Umbilical cord (tissue), 2 donors: ENCODE results near the gene MGST1. TPM values are rescaled to one million over a fixed set of nuclear protein-coding genes. Genes with fewer than 3 reads are reported as not detected.
A peak's percentile ranks its signal among the peaks of the same experiment; 100 is the strongest.
"Not testable (repeated sequence)": the region's sequence is repeated elsewhere in the genome, so short reads cannot be mapped to it uniquely, and the experiment has no call there.

Source experiments
- DNase-seq: peaks from one replicate; pipeline ENCODE4 v3.0.0-alpha.2; 2015; ENCODE audit warnings: low spot score
- total RNA-seq: library from RNA; depleted of rRNA; stranded (reverse); fragments of >200 nt; gene quantifications from one replicate; pipeline ENCODE4 v1.2.3, GENCODE V29; 2014; ENCODE audit warnings: low replicate concordance; ENCODE audit not compliant: insufficient read depth

The MGST1 gene
- total RNA-seq, 1 donor from 2014 or later = 9.6 TPM

DNA sequence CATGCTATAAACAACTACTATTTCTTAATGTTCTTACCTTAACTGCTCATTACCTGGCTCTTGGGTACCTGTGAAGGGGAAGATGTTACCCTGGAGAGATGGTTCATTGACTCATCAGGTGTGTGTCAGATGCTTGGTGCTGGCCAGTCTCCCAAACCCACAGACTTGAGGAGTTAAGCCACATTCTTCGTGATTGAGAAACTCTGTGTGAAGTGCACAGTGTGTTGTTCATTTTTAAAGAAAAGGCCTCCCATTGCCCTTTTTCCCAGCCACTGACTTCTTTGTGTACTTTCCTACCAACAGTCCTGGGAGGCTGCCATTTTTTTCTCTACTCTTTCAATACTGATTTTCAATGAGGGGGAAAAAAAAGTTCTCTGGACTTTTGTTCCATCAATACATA is 3.2 kb downstream of the MGST1 start:
- DNase-seq = peak; percentile 24

DNA sequence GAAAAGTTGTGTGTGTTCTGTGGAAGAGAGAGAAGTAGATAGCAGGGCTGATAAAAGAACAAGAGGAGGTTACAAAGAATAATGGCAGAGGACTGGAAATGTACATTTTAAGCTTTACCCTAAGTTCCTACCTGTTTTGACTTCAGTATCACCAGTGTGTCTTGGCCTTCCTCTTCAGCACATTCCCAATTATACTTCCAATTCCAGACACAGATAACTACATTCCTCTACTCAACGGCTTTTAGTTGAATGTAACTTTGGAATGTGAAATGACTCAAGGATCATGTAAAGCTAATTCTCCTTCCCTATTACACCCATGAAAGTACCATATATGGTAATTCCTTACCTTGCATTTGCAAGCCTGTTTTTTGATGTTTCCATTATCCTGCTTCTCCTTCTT is 5.0 kb downstream of the MGST1 start:
- peak; percentile 34 for DNase-seq

DNA sequence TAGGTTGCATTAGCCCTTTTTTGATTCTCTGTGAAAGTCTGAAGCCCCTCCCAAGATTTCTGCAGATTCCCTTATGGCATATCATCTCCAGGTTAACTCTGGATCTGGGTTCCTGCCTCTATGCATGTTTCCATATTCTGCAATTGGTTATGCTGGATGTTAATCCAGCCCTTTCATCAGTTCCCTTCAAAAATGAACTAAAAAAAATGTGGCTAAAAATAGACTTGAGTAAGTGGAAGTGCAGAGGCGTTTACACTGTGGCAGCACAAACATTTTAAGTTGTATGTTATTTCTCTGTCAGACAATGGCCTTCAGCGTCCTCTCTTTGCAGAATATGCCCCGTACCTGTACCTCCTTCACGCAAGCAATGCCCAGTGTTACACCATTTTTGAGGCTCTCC is 11.4 kb downstream of the MGST1 start:
- no peak for DNase-seq

DNA sequence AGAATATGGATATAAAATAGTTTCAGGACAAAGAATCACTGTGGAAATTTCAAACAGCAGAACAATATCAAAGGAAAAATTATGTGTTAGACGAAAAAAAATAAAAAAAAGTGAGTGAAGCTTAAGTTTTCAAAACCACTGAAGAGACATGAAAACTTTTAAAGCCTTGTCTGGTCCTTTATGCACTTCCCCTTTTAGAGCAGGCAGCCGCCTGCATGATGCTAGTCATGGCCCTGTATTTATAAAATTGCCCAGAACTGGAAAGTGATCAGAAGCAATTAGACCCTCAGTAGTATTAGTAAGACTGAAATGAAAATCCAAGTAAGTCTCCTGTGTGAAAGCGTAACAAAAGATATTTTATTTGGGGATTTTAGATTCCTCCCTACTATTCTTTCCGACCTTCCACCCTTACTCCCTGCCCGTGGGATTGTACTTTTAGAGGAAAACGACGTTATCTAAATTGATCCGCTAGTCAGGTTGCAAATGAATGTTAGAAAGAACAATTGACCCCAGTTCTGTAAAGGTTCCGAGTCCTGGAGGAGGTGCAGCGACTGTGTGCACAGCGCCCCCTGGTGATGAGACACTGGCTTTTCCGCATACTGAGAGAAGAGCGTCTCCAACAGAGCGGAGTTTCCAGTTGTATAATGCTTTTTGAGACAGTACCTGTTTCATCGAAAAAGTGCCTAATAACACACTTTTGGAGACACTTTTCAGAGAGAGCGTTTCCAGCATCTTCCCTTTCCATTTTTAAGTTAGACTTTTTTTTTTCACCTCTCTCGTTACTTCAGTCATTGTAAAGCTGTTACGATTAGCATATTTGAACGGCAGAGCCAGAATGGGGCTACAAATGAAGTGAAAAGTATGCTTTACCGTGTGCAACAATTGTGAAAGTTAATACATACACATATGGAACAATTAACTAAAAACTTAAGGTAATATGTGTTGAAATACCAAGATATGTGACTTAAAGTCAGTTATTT is 12.4 kb downstream of the MGST1 start:
- no peak for DNase-seq

DNA sequence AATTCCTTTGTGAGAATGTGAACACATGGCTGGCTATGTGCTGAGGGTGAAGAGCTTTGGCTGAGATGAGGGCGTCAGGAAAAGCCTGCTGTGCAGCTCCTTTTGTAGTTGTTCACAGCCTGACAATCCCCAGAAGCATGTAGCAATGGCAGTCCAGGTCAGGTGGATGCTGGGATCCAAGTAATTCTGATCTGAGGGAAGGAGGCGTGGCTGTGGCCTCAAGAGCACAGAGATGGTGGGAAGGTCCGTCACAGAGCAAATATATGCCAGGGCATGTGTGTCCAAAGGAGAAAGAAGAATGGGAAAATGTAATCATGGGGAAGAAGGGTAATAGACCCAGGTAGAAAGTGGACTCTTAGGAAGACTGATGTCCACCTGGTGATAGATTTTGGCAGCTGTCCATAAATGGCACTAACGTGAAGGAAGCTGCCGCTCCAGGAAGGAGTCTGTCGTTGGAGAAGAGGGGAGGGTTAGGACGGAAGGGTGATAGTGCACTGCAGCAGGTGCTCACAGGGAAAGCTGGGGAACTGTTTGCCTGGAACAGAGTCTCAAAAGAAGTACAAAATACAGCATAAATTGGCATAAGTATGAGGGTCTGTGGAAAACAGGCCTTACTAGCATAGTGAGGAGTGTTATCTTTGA is 13.8 kb downstream of the MGST1 start:
- no peak for DNase-seq

DNA sequence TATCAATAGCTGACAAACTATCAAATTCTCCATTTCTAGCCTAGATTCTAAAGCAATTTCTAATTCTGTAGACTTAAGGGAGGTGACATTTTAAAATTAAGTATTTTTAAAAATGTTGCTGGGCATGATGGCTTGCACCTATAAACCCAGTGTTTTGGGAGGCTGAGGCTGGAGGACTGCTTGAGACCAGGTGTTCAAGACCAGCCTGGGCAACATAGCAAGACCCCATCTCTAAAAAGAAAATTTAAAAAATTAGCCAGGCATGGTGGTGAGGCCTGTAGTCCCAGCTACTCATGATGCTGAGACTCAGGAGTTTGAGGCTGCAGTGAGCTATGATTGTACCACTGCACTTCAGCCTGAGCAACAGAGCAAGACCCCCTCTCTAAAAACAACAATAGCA is 15.1 kb downstream of the MGST1 start:
- DNase-seq = no peak

DNA sequence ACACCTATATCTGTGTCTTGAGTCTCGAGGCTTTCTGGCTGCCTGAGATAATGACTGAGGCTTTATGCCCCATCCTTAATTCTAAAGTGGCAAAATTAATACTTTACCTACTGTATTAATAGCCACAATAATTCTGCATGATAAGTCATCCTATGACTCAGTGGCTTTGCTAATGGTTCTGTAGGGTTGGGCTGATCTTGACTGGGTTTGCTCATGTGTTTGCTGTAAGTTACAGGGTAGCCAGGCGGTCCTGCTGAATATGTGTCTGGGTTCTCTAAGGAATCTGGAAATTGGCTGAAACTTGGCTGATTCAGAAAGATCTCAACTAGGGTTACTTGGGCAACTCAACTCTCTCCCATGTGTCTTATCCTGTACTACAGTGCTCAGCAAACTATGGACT is 21.7 kb downstream of the MGST1 start:
- no peak for DNase-seq

DNA sequence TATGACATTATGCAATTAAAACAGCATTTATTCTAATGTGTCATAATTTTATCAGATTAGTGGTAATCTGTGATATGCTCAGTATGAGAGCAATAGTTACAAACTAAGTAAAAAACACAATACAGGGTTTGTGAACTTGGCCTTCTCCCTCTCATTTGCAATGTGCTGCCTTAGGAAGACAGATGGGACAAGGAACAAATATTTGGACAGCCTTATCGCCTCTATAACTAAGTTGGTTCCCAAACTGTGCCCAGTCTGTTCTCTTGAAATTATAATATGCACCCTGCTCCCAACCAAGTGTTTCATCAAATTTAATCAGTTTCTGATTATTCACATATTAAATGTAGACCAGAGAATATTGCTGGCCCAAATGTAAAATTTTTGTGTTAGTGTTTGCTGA is 22.7 kb downstream of the MGST1 start:
- no peak for DNase-seq

DNA sequence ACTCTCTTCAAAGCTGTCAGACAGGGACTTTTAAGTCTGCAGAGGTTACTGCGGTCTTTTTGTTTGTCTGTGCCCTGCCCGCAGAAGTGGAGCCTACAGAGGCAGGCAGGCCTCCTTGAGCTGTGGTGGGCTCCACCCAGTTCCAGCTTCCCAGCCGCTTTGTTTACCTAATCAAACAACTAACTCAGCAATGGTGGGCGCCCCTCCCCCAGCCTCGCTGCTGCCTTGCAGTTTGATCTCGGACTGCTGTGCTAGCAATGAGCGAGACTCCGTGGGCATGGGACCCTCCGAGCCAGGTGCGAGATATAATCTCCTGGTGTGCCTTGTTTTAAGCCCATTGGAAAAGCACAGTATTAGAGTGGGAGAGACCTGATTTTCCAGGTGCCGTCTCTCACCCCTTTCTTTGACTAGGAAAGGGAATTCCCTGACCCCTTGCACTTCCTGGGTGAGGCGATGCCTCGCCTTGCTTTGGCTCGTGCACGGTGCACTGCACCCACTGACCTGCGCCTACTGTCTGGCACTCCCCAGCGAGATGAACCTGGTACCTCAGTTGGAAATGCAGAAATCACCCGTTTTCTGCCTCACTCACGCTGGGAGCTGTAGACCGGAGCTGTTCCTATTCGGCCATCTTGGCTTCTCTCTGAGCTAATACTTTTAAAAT is 35.3 kb downstream of the MGST1 start:
- not testable (repeated sequence) for DNase-seq

DNA sequence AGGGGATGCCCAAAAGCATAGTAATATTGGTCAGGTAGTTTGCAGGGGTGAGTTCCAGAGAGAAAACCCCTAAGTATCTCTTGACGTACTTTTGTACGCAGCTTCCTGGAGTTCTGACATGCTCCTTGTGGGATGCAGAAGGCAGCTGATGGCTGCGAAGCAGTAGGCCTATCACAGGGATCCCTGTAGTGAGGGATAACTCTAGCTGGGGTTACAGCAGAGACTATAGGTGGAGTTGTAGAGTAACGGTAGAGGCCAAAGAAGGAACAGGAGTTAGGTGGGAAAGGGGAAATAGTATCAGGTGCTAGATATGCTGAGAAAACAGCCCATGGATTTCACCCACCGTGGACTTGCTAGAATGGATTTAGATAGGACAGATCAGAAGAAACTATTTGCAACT is 37.3 kb downstream of the MGST1 start:
- DNase-seq = no peak

DNA sequence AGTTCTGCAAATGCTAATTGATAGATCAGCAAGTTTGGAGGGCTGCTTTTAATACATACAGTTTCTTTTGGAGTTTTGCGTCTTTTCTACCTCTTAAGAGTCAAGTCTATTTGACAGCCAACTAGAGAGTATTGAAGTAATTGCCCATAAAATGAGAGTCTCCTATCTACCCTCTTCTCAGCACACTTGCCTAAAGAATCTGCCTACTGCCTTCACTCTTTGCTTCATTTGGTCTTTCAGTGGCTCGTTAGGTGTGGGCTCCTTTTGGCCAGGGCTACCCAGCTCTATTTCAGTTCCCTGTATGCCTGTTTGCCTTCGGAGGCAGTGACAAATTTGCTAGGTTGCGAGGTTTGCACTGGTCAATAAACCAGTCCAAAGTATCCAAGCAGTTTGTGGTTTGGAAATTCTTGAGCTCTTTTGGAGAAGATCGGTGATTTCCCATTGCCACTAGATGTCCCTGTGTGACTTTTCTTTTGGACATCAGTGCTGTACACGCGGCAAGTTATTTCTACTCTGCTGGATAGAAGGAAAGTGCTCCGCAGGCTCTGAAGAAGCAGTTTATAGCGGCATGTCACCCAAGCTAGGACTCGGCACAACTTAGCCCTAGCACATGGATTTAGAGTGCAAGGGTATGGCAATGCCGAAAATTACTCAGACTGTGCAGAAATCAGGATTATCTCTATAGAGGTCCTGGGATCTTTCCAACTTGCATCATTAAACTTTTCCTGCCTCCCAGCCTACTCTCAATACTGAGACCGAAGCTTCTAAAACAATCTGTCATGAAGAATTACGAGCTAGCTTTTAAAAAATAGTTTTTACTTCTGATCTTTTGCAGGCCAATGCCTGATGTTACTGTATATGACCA is 38.6 kb downstream of the MGST1 start:
- peak; percentile 90 for DNase-seq

DNA sequence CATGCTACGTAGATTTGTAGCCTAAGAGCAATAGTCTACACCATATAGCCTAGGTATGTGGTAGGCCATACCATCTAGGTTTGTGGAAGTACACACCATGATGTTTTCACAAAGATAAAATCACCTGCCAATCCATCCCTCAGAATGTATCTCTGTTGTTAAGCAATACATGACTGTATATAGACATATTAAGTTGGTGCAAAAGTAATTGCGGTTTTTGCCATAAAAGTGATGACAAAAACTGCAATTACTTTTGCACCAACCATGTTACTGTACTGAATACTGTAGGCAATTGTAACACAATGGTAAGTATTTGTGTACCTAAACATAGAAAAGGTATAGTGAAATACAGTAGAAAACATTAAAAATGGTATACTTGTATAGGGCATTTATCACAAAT is 40.5 kb downstream of the MGST1 start:
- DNase-seq = no peak

DNA sequence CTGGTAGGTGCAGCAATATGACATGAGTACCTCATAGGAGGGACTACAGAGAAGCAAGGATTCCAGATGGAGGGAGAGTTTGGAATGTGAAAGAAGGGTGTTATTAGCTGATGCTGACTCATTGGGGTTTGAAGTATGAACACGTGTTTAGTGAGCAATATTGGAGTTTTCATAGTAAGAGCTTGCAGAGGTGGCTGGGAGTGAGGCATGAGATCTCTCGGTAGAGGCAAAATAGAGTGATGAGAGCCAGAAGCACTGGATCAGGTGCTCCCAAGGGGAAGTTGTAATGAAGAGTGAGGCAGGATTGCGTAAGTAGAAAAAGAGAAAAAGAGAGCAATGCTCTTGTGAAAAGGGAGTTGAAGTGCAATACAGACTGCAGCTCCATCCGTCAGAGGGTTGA is 42.1 kb downstream of the MGST1 start:
- DNase-seq = peak; percentile 9

DNA sequence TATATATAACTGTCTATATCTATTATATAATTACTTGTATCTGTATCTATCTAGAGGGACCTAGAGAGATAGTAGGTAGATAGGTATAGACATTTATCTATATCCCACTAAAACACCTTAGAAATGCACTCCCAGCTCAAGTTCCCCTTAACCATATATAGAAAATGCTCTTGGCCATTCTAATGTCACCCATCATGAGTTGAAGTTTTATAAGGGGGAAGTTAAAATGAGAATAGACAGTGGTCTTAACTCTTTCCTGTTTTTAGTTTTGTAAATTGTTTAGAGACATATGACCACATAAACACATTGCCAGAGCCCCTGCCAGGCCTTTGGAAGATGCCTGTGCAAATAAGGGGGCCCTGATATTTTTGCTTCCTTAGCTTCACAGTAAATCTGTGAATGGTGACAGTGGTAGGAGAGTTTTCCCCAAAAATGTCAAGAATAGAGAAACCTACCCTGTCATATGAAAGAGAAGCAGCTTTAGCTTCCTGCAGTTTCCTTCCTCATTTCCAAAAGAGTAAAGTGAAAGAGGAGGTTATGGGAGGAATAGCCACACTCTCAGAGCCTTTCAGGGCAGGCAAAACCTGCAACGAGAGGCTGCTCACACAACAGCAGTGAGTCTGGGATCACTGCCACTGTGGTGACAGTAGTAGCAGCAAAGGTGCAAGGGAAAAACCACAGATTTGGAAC is 45.5 kb downstream of the MGST1 start:
- peak; percentile 7 for DNase-seq

DNA sequence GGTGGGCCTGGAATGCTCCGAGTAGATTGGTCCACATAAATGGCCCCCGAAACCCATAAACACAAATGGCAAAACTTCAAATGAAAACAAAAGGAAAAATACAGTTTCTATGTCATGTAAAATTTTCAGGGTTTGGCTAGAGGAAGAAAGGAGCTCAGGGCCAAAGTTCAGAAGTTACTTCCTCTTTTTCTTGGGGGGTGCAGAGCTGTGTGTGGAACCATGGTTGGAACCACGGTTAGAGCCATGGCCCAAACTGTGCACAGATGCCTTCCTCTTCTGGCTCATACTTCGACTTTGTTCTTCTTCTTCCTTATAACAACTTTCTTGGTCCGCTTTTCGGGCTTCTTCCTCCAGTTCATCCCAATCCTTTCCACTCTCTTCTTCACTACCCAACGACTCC is 51.7 kb downstream of the MGST1 start:
- DNase-seq = no peak

DNA sequence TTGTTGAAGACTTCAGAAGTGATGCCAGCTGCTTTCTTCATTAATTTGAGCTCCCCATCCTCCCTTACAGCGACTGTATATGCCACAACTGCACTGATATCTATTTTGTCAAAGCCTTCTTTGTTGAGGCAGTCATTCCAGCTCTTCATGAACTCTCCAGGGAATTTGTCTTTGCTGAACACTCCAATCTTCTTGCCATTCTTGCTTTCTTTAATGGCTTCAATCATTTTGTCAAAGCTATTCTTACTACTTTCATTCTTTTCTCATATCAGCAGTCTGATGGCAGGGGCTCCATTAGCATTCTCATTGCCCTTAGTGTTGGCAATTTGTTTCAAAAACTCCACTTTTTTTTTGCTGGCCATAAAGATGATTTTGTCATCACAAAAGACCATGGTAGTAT is 54.4 kb downstream of the MGST1 start:
- not testable (repeated sequence) for DNase-seq

DNA sequence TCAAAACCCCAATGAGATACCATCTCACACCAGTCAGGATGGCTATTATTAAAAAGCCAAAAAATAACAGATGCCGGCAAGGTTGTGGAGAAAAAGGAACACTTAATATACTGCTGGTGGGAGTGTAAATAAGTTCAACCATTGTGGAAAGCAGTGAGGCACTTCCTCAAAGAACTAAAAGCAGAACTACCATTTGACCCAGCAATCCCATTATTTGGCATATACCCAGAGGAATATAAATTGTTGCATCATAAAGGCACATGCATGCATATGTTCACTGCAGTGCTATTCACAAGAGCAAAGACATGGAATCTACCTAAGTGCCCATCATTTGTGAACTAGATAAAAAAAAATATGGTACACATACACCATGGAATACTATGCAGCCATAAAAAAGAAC is 59.9 kb downstream of the MGST1 start:
- DNase-seq = peak; percentile 5
